H1 (cell line): ENCODE results near the gene BMERB1. TPM values are rescaled to one million over a fixed set of nuclear protein-coding genes. Genes with fewer than 3 reads are reported as not detected.

Experiments
- BACH1 ChIP-seq: IDR thresholded peaks from 2 replicates; pipeline ENCODE4 v1.6.1; 2012; ENCODE audit warnings: low read length, improper control_type of control experiment
- BCL11A ChIP-seq, 2 experiments: IDR thresholded peaks; one replicate each; pipeline ENCODE4 v1.6.1; 2011; ENCODE audit warnings: low read depth in 2 of 2, low read length in 2 of 2, mild to moderate bottlenecking in 2 of 2
- BRCA1 ChIP-seq: IDR thresholded peaks from 2 replicates; pipeline ENCODE4 v1.6.1; 2012; ENCODE audit warnings: low read depth, low read length, improper control_type of control experiment
- CHD2 ChIP-seq: IDR thresholded peaks from 2 replicates; pipeline ENCODE4 v1.6.1; 2012; ENCODE audit warnings: low read length, improper control_type of control experiment
- CREB1 ChIP-seq: IDR thresholded peaks from 2 replicates; pipeline ENCODE4 v1.6.1; 2012; ENCODE audit warnings: inconsistent platforms
- CTBP2 ChIP-seq: IDR thresholded peaks from 2 replicates; pipeline ENCODE4 v1.7.0; 2011; ENCODE audit warnings: borderline replicate concordance, mild to moderate bottlenecking, moderate library complexity, mixed read lengths, low read length; ENCODE audit not compliant: insufficient read depth, insufficient read length
- EP300 ChIP-seq, 2 experiments: IDR thresholded peaks; 1 replicate in 1 of 2; 2 replicates in 1 of 2; pipeline ENCODE4 v1.6.1; 2011 to 2012; ENCODE audit warnings: low read depth in 2 of 2, low read length in 2 of 2, mild to moderate bottlenecking in 2 of 2, borderline replicate concordance in 1 of 2, inconsistent platforms in 1 of 2, moderate library complexity in 1 of 2
- FOSL1 ChIP-seq: IDR thresholded peaks from 2 replicates; pipeline ENCODE4 v1.6.1; 2011; ENCODE audit warnings: mild to moderate bottlenecking, low read depth, low read length, moderate library complexity; ENCODE audit not compliant: insufficient read depth
- JUN ChIP-seq: IDR thresholded peaks from 2 replicates; pipeline ENCODE4 v1.6.1; 2011; ENCODE audit warnings: low read depth, mild to moderate bottlenecking, improper control_type of control experiment, low read length
- JUND ChIP-seq: IDR thresholded peaks from 2 replicates; pipeline ENCODE4 v1.6.1; 2011; ENCODE audit warnings: mild to moderate bottlenecking, improper control_type of control experiment, low read length
- KDM1A ChIP-seq: fragments of 200-600, 300-600 bp; sonication (generic); IDR thresholded peaks from 2 replicates; pipeline ENCODE4 v1.7.1; 2016; ENCODE audit warnings: mild to moderate bottlenecking, low read length, borderline replicate concordance
- NRF1 ChIP-seq: IDR thresholded peaks from 2 replicates; pipeline ENCODE4 v1.6.1; 2011; ENCODE audit warnings: mild to moderate bottlenecking, low read depth, low read length, improper control_type of control experiment
- RAD21 ChIP-seq, 2 experiments: IDR thresholded peaks in 1 of 2; conservative IDR thresholded peaks in 1 of 2; 2 replicates each; pipeline ENCODE4 v1.6.1; 2011; ENCODE audit warnings: low read depth in 2 of 2, low read length in 2 of 2, improper control_type of control experiment in 1 of 2, inconsistent platforms in 1 of 2, mild to moderate bottlenecking in 1 of 2, moderate library complexity in 1 of 2
- RBBP5 ChIP-seq: IDR thresholded peaks from 2 replicates; pipeline ENCODE4 v1.7.1; 2012; ENCODE audit warnings: low read depth, mild to moderate bottlenecking, inconsistent platforms, low read length, moderate library complexity, borderline replicate concordance
- RFX5 ChIP-seq: IDR thresholded peaks from 2 replicates; pipeline ENCODE4 v1.6.1; 2011; ENCODE audit warnings: low read depth, low read length, improper control_type of control experiment, borderline replicate concordance
- SIN3A ChIP-seq, 2 experiments: IDR thresholded peaks in 1 of 2; conservative IDR thresholded peaks in 1 of 2; 2 replicates each; pipeline ENCODE4 v1.6.1; 2011 to 2012; ENCODE audit warnings: low read length in 2 of 2, improper control_type of control experiment in 1 of 2, low read depth in 1 of 2, mild to moderate bottlenecking in 1 of 2
- SIRT6 ChIP-seq: IDR thresholded peaks from one replicate; pipeline ENCODE4 v1.7.1; 2012; ENCODE audit warnings: low read length, inconsistent platforms
- SP4 ChIP-seq: IDR thresholded peaks from 2 replicates; pipeline ENCODE4 v1.6.1; 2012; ENCODE audit warnings: low read length, inconsistent platforms
- SUZ12 ChIP-seq: fragments of 200-600 bp; sonication (generic); IDR thresholded peaks from 2 replicates; pipeline ENCODE4 v1.6.1; 2012; ENCODE audit warnings: mild to moderate bottlenecking, inconsistent platforms, low read length, moderate library complexity, mixed read lengths
- TAF1 ChIP-seq: IDR thresholded peaks from 2 replicates; pipeline ENCODE4 v1.6.1; 2011; ENCODE audit warnings: mild to moderate bottlenecking, low read depth, low read length
- polyA plus RNA-seq, 7 experiments: library from polyadenylated mRNA; depleted of rRNA in 3 of 7; stranded (reverse) in 5 of 7; unstranded in 2 of 7; fragments of >200 nt in 5 of 7; fragments of 200-250 nt in 2 of 7; gene quantifications; 1 replicate in 5 of 7; 2 replicates in 1 of 7; 4 replicates in 1 of 7; pipeline versions ENCODE4 v1.2.1 to v1.2.3, GENCODE V29; 2011 to 2013; ENCODE audit warnings: missing spikeins in 2 of 7, mixed read lengths in 2 of 7
- total RNA-seq: library from RNA; stranded (reverse); fragmentation: NEBNext Ultra II Directional; extraction: Animal tissue kit (Norgen Biotek cat#: 25700); gene quantifications from 2 replicates; pipeline ENCODE4 v1.2.1, GENCODE V29; 2021
- TF ChIP-seq, protein P1 (sequence below): IDR thresholded peaks from 2 replicates; pipeline ENCODE4 v1.6.1; 2012; ENCODE audit warnings: inconsistent platforms

The BMERB1 gene
- total and polyA plus RNA-seq, 2 of the 8 experiments (the other 6 are each of a cell fraction or from before 2014, with no cell fraction given) = 23.5 to 27.1 TPM

DNA sequence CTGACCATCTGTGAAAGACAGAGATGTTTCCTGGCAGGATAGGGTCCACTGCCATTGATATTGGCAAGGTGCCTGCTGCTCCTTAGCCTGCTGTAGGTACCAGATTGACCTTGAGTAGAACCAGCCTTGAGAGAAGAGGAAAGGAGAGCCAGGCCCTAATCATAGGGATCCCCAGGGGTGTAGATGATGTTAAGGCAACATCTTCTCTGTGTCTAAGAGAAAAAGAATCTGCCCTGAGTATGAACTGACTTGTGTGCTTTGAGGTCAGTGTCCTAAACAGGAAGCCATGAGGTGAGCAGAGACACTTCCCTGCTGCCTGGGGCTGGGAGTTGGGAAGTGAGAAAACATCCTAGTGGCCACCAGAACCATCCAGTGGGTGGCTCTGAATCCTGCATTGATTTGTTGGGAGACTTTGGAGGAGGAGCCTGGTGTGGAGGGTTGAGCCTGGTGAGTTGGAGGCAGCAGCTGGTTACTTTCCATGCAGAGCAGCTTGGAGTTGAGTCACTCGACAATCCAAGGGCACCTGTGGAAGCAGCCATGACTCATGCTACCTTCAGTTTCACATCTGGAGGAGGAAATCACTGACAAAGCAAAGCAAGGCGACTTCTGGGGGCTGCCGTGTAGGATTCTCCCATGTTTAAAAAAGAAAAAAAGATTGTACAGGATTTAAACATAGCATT, 47.8 kb downstream of the BMERB1 start (continued):
- TF ChIP-seq EP300 (IDR thresholded peaks at IDR 0.05; ENCODE audit: borderline replicate concordance in 1 of 2, low read depth in 2 of 2, low read length in 2 of 2) = no peak
- no peak for TF ChIP-seq CREB1
- TF ChIP-seq RBBP5 = no peak
- no peak for TF ChIP-seq SUZ12
- peak; percentile 66; the same call in 1 of the 2 replicates for TF ChIP-seq JUND
- TF ChIP-seq BRCA1 = no peak
- TF ChIP-seq, protein P1, sequence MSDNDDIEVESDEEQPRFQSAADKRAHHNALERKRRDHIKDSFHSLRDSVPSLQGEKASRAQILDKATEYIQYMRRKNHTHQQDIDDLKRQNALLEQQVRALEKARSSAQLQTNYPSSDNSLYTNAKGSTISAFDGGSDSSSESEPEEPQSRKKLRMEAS = 0 out of 2 replicates have a peak, but pooled peaks have one; percentile 12
- TF ChIP-seq CHD2 = no peak
- no peak for TF ChIP-seq SIN3A (conservative IDR thresholded peaks at IDR 0.05 in 1 of 2, IDR thresholded peaks at IDR 0.05 in 1 of 2; ENCODE audit: low read depth in 1 of 2, low read length in 2 of 2)
- TF ChIP-seq TAF1 = 0 out of 2 replicates have a peak, but pooled peaks have one; percentile 18
- TF ChIP-seq RFX5 = no peak
- no peak for TF ChIP-seq SP4
- no peak for TF ChIP-seq KDM1A
- no peak for TF ChIP-seq BCL11A (IDR thresholded peaks at IDR 0.05; ENCODE audit: low read depth in 2 of 2, low read length in 2 of 2)
- TF ChIP-seq BACH1 = no peak; the same call in none of the 2 replicates
- no peak for TF ChIP-seq CTBP2
- 0 out of 4 replicates have a peak, but pooled peaks of 1 of the 2 experiments have one; percentile 8 for TF ChIP-seq RAD21 (IDR thresholded peaks at IDR 0.05 in 1 of 2, conservative IDR thresholded peaks at IDR 0.05 in 1 of 2; ENCODE audit: low read depth in 2 of 2, low read length in 2 of 2)
- no peak for TF ChIP-seq SIRT6
- TF ChIP-seq FOSL1 = no peak
- no peak for TF ChIP-seq NRF1
- TF ChIP-seq JUN = no peak
